Breast epithelium (tissue), 4 donors: ENCODE data around the gene FBXL4. TPM values are rescaled to one million over a fixed set of nuclear protein-coding genes. Genes with fewer than 3 reads are reported as not detected.

Experiments
- DNase-seq, 2 donors: peaks; one replicate each; pipeline ENCODE4 v3.0.0-alpha.2; 2019; ENCODE audit warnings: low spot score in 2 of 2
- H3K27ac ChIP-seq, 2 donors: fragments of 200-600 bp; sonication (generic) in 1 of 2; one replicate each; pipeline ENCODE4 v1.5.1; 2016 to 2019; ENCODE audit warnings: mild to moderate bottlenecking in 1 of 2
- H3K27me3 ChIP-seq, 2 donors: fragments of 200-600 bp; sonication (generic) in 1 of 2; one replicate each; pipeline versions ENCODE4 v1.5.1 to v1.6.0; 2017 to 2019; ENCODE audit warnings: control low read depth in 1 of 2, mild to moderate bottlenecking in 1 of 2
- H3K36me3 ChIP-seq: fragments of 200-600 bp; one replicate; pipeline ENCODE4 v1.5.1; 2019
- H3K4me1 ChIP-seq, 2 donors: fragments of 200-600 bp; sonication (generic); one replicate each; pipeline ENCODE4 v1.5.1; 2016 to 2019; ENCODE audit warnings: control low read depth in 1 of 2
- H3K4me3 ChIP-seq, 3 donors: fragments of 200-600 bp; sonication (generic); 1 replicate in 2 of 3; 2 replicates in 1 of 3; pipeline ENCODE4 v1.5.1; 2016 to 2019; ENCODE audit warnings: mild to moderate bottlenecking in 3 of 3, moderate library complexity in 2 of 3
- H3K9me3 ChIP-seq, 2 donors: fragments of 200-600 bp; sonication (generic) in 1 of 2; one replicate each; pipeline ENCODE4 v1.5.1; 2016 to 2019; ENCODE audit warnings: control low read depth in 1 of 2
- POLR2A ChIP-seq: fragments of 450-650 bp; IDR thresholded peaks from one replicate; pipeline ENCODE4 v1.6.1; 2016; ENCODE audit warnings: antibody characterized with exemption, mild to moderate bottlenecking, moderate library complexity
- POLR2AphosphoS5 ChIP-seq, 3 donors: sonication (generic); formaldehyde crosslinking; IDR thresholded peaks; one replicate each; pipeline ENCODE4 v1.6.1; 2017; ENCODE audit warnings: antibody characterized with exemption in 3 of 3
- intact Hi-C: fragments of 100-400 bp; cut with DNase I; formaldehyde crosslinking; loops from one replicate; pipeline ENCODE4 v1.15.1; 2023; ENCODE audit warnings: low total_unique reads
- total RNA-seq, 3 donors: library from RNA; depleted of rRNA; stranded (reverse); fragments of >200 nt; gene quantifications; one replicate each; pipeline ENCODE4 v1.1.0, GENCODE V29; 2016
- TF ChIP-seq, protein P1 (sequence below), 3 donors: fragments of 450-650 bp; IDR thresholded peaks; one replicate each; pipeline ENCODE4 v1.5.1; 2016 to 2017; ENCODE audit warnings: antibody characterized with exemption in 3 of 3, mild to moderate bottlenecking in 3 of 3, moderate library complexity in 3 of 3

FBXL4 gene
- total RNA-seq, 3 donors from 2014 or later: 20.6 to 39.4 (median 21.6) TPM

DNA sequence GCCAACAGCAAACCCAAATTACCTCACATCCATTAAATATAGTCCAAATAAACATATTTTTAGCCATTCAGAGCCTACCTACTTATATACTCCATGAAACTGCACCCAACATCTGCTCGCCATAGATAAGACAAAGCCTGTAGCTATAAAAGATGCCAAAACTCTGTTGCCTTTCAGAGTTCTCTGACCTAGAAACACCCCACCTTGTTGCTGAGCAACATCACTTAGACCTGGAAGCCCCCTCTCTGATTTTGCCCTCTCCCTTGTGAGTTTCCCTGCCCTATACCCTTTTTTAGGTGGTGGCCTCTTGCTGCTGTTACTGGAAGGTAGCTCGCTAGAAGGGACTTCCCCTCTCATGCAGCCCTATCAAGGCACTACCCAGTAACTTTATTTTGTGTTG is 27.7 kb upstream of the FBXL4 start:
- no peak overlapping the region for H3K4me3 ChIP-seq
- H3K4me1 ChIP-seq: no peaks in the 10 kb centered on the region
- H3K36me3 ChIP-seq: no peaks in the 10 kb centered on the region
- TF ChIP-seq POLR2A (no peak), POLR2AphosphoS5 (IDR thresholded peaks at IDR 0.05) (no peak)
- TF ChIP-seq, protein P1, sequence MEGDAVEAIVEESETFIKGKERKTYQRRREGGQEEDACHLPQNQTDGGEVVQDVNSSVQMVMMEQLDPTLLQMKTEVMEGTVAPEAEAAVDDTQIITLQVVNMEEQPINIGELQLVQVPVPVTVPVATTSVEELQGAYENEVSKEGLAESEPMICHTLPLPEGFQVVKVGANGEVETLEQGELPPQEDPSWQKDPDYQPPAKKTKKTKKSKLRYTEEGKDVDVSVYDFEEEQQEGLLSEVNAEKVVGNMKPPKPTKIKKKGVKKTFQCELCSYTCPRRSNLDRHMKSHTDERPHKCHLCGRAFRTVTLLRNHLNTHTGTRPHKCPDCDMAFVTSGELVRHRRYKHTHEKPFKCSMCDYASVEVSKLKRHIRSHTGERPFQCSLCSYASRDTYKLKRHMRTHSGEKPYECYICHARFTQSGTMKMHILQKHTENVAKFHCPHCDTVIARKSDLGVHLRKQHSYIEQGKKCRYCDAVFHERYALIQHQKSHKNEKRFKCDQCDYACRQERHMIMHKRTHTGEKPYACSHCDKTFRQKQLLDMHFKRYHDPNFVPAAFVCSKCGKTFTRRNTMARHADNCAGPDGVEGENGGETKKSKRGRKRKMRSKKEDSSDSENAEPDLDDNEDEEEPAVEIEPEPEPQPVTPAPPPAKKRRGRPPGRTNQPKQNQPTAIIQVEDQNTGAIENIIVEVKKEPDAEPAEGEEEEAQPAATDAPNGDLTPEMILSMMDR (IDR thresholded peaks at IDR 0.05): no peak
- no peak overlapping the region for H3K27ac ChIP-seq
- DNase-seq: no peak
- H3K9me3 ChIP-seq: no peaks in the 10 kb centered on the region
- no peaks in the 10 kb centered on the region for H3K27me3 ChIP-seq
- intact Hi-C loops: no loop called here

DNA sequence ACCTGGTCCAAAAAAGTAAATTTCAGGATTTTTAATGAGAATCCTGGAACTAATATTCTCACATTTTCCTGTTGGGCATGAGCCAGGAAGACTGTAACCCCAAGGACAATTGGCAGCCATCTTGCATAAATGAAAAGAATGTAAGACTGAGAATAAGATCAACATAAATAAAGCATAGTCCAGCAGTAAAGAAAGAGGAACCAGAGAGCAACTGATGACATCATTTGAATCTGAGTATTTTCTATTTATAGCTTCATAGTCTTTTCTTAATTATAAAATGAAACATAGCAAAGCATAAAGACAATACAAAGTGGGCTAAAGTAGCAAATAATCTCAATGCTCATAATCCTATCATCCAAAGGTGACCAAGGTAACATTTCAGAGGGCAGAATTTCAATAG is 26.6 kb upstream of the FBXL4 start:
- no peak overlapping the region for H3K27ac ChIP-seq
- no peak for TF ChIP-seq POLR2A
- no peak for TF ChIP-seq POLR2AphosphoS5 (IDR thresholded peaks at IDR 0.05)
- TF ChIP-seq, protein P1 (IDR thresholded peaks at IDR 0.05): no peak
- DNase-seq: no peak
- no peaks in the 10 kb centered on the region for H3K9me3 ChIP-seq
- H3K4me1 ChIP-seq: no peaks in the 10 kb centered on the region
- intact Hi-C loops: no loop called here
- H3K4me3 ChIP-seq: no peak overlapping the region
- no peaks in the 10 kb centered on the region for H3K36me3 ChIP-seq
- H3K27me3 ChIP-seq: no peaks in the 10 kb centered on the region

DNA sequence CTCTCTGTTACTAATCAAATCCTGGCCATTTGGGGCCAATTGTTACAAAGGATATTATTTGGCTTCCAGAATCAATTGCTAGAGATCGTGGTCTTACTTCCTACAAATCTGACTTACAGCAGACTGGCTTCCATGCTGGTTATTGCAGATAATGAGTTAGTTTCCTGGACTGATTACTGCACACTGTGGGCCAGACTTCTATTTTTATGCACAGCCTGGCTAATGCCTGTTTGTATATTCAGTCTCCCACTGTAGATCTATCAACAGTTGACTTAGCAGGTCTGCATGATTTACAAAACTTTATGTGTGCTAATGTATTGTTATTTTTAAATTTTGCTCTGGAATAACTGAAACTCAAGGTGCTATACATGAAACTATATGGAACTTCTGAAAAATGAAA is 25.8 kb upstream of the FBXL4 start:
- no peak for DNase-seq
- Histone ChIP-seq H3K36me3 (no peaks in the 10 kb centered on the region), H3K27me3 (no peaks in the 10 kb centered on the region), H3K4me3 (no peak overlapping the region), H3K9me3 (peaks cover 0 to 5% of the 10 kb centered on the region in 2 donors), H3K4me1 (no peaks in the 10 kb centered on the region), H3K27ac (no peak overlapping the region)
- TF ChIP-seq POLR2A (no peak), POLR2AphosphoS5 (IDR thresholded peaks at IDR 0.05) (no peak)
- TF ChIP-seq, protein P1 (IDR thresholded peaks at IDR 0.05): no peak
- intact Hi-C loops: no loop called here

DNA sequence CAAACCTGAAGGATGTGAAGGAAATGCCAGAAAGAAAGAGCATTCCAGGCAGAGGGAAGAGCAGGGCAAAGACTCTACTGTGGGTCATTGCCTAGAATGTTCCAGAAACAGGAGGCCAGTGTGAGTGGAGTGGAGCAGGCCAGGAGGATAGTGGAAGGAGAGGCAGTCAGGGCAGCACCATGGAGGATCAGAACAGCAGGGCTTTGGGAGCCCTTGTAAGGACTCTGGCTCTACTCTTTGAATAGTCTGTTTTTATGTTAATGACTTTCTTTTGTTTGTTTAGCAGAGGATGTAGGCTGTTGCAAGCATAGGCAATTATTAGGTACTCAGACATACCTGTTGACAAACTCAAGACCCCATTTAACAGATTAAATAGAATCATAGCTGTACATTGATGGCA is 23.6 kb upstream of the FBXL4 start:
- Histone ChIP-seq H3K4me3 (no peak overlapping the region), H3K27me3 (no peaks in the 10 kb centered on the region), H3K4me1 (no peaks in the 10 kb centered on the region), H3K36me3 (no peaks in the 10 kb centered on the region), H3K27ac (no peak overlapping the region), H3K9me3 (peaks cover 0 to 5% of the 10 kb centered on the region in 2 donors)
- TF ChIP-seq POLR2AphosphoS5 (IDR thresholded peaks at IDR 0.05): no peak
- TF ChIP-seq, protein P1 (IDR thresholded peaks at IDR 0.05): no peak
- no peak for TF ChIP-seq POLR2A
- intact Hi-C loops: no loop called here
- DNase-seq: no peak

DNA sequence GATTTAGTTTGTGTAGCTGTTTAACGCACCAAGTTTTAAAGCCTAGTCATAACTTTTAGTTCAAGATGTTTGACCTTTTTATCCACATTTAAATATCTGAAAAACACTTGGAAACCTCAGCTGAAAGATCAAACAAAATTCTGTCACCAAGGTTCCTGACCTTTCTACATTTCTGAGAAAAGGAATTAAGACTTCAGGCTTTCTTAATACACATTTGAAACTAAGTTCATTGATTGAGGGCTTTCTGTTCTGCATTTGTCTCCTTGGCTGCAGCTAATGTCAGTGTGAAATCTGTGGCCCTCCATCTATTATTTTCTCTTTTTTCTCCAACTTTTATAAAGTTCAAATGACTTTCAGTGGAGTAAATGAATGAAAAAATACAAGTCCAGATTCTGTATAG is 22.7 kb upstream of the FBXL4 start:
- Histone ChIP-seq H3K27me3 (no peaks in the 10 kb centered on the region), H3K4me3 (no peak overlapping the region), H3K36me3 (no peaks in the 10 kb centered on the region), H3K27ac (no peak overlapping the region), H3K4me1 (no peaks in the 10 kb centered on the region), H3K9me3 (peaks cover 0 to 5% of the 10 kb centered on the region in 2 donors)
- no peak for DNase-seq
- intact Hi-C loops: no loop called here
- TF ChIP-seq, protein P1 (IDR thresholded peaks at IDR 0.05): no peak
- TF ChIP-seq POLR2A (no peak), POLR2AphosphoS5 (IDR thresholded peaks at IDR 0.05) (no peak)
